ENCODE data around the gene HDLBP.

DNA sequence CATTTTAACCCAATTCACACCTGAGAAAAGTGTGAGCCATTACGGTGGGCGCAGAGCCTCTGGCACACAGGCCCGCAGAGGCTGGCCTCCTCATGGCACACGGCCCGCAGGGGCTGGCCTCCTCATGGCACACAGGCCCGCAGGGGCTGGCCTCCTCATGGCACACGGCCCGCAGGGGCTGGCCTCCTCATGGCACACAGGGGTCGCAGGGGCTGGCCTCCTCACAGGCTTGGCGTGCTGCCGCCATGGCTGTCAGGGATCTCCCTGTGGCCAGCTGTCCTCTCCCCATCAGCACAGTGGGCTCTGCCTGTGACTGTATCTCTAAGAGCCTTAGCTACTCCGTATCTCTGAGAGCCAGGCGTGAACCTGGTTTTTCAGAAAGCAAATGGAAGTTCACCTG, 102.4 kb downstream of the HDLBP start:
- TF ChIP-seq, protein P1, sequence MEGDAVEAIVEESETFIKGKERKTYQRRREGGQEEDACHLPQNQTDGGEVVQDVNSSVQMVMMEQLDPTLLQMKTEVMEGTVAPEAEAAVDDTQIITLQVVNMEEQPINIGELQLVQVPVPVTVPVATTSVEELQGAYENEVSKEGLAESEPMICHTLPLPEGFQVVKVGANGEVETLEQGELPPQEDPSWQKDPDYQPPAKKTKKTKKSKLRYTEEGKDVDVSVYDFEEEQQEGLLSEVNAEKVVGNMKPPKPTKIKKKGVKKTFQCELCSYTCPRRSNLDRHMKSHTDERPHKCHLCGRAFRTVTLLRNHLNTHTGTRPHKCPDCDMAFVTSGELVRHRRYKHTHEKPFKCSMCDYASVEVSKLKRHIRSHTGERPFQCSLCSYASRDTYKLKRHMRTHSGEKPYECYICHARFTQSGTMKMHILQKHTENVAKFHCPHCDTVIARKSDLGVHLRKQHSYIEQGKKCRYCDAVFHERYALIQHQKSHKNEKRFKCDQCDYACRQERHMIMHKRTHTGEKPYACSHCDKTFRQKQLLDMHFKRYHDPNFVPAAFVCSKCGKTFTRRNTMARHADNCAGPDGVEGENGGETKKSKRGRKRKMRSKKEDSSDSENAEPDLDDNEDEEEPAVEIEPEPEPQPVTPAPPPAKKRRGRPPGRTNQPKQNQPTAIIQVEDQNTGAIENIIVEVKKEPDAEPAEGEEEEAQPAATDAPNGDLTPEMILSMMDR (IDR thresholded peaks at IDR 0.05) = no peak
- TF ChIP-seq POLR2A (IDR thresholded peaks at IDR 0.05) (no peak), POLR2AphosphoS5 (IDR thresholded peaks at IDR 0.05) (no peak)

Measured in upper lobe of left lung (tissue), 4 donors.